H9 (cell line): ENCODE measurements around the gene ITPA. TPM values are rescaled to one million over a fixed set of nuclear protein-coding genes. Genes with fewer than 3 reads are reported as not detected.

Experiments
- DNase-seq: peaks from one replicate; pipeline ENCODE4 v3.0.0-alpha.2; 2017
- H2AFZ ChIP-seq: one replicate; pipeline ENCODE4 v1.6.1; 2013; ENCODE audit warnings: mild to moderate bottlenecking, low read length, control low read depth, moderate library complexity
- H2AK5ac ChIP-seq: 2 replicates; pipeline ENCODE4 v1.6.1; 2013; ENCODE audit warnings: low read length, control low read depth, mixed read lengths; ENCODE audit not compliant: insufficient read length
- H2BK120ac ChIP-seq: one replicate; pipeline ENCODE4 v1.6.1; 2013; ENCODE audit warnings: low read depth, mild to moderate bottlenecking, low read length, control low read depth, inconsistent platforms; ENCODE audit not compliant: poor library complexity, severe bottlenecking
- H2BK12ac ChIP-seq: 2 replicates; pipeline ENCODE4 v1.6.1; 2013; ENCODE audit warnings: low read length, control low read depth, mixed read lengths, low read depth; ENCODE audit not compliant: insufficient read length
- H2BK15ac ChIP-seq: 2 replicates; pipeline ENCODE4 v1.6.1; 2013; ENCODE audit warnings: low read depth, low read length, control low read depth
- H2BK20ac ChIP-seq: one replicate; pipeline ENCODE4 v1.6.1; 2013; ENCODE audit warnings: low read depth, mild to moderate bottlenecking, low read length, control low read depth, inconsistent platforms; ENCODE audit not compliant: poor library complexity, severe bottlenecking
- H2BK5ac ChIP-seq: 2 replicates; pipeline ENCODE4 v1.6.1; 2013; ENCODE audit warnings: low read length, control low read depth, mixed read lengths; ENCODE audit not compliant: insufficient read length
- H3K14ac ChIP-seq: 2 replicates; pipeline ENCODE4 v1.6.1; 2013; ENCODE audit warnings: low read length, control low read depth; ENCODE audit not compliant: insufficient read depth
- H3K18ac ChIP-seq: 2 replicates; pipeline ENCODE4 v1.6.1; 2013; ENCODE audit warnings: low read depth, mild to moderate bottlenecking, mixed read lengths, low read length, control low read depth; ENCODE audit not compliant: insufficient read length
- H3K23ac ChIP-seq: 2 replicates; pipeline ENCODE4 v1.6.1; 2013; ENCODE audit warnings: low read length, control low read depth, mixed read lengths, low read depth; ENCODE audit not compliant: insufficient read length
- H3K23me2 ChIP-seq: 2 replicates; pipeline ENCODE4 v1.6.1; 2013; ENCODE audit warnings: low read depth, mild to moderate bottlenecking, mixed read lengths, low read length, control low read depth; ENCODE audit not compliant: insufficient read length, poor library complexity, severe bottlenecking
- H3K27ac ChIP-seq: 2 replicates; pipeline ENCODE4 v1.5.1; 2013; ENCODE audit warnings: low read length, control low read depth, mixed read lengths, low read depth; ENCODE audit not compliant: insufficient read length
- H3K27me3 ChIP-seq: 2 replicates; pipeline ENCODE4 v1.6.1; 2013; ENCODE audit warnings: low read length, control low read depth, inconsistent platforms; ENCODE audit not compliant: insufficient read depth
- H3K4ac ChIP-seq: 2 replicates; pipeline ENCODE4 v1.6.1; 2013; ENCODE audit warnings: low read depth, mild to moderate bottlenecking, control low read depth, inconsistent platforms, low read length, moderate library complexity
- H3K4me1 ChIP-seq: 2 replicates; pipeline ENCODE4 v1.6.1; 2013; ENCODE audit warnings: low read length, control low read depth, inconsistent platforms; ENCODE audit not compliant: insufficient read depth
- H3K4me2 ChIP-seq: 2 replicates; pipeline ENCODE4 v1.6.1; 2013; ENCODE audit warnings: low read length, control low read depth, mixed read lengths; ENCODE audit not compliant: insufficient read length, insufficient read depth
- H3K56ac ChIP-seq: 2 replicates; pipeline ENCODE4 v1.6.1; 2013; ENCODE audit warnings: low read depth, mild to moderate bottlenecking, mixed read lengths, low read length, control low read depth; ENCODE audit not compliant: insufficient read length
- H3K79me1 ChIP-seq: 2 replicates; pipeline ENCODE4 v1.6.1; 2013; ENCODE audit warnings: low read depth, mild to moderate bottlenecking, moderate library complexity, low read length, control low read depth, inconsistent platforms; ENCODE audit not compliant: insufficient read depth, poor library complexity, severe bottlenecking
- H3K79me2 ChIP-seq: 2 replicates; pipeline ENCODE4 v1.6.1; 2013; ENCODE audit warnings: low read length, control low read depth, inconsistent platforms; ENCODE audit not compliant: insufficient read depth
- H3K9ac ChIP-seq: 2 replicates; pipeline ENCODE4 v1.6.1; 2013; ENCODE audit warnings: low read length, control low read depth, mixed read lengths; ENCODE audit not compliant: insufficient read length; ENCODE audit errors: extremely low read depth
- H3K9me3 ChIP-seq: one replicate; pipeline ENCODE4 v1.6.1; 2013; ENCODE audit warnings: low read depth, low read length, inconsistent platforms; ENCODE audit not compliant: control insufficient read depth
- H3T11ph ChIP-seq: one replicate; pipeline ENCODE4 v1.6.1; 2013; ENCODE audit warnings: mild to moderate bottlenecking, low read length, control low read depth, inconsistent platforms
- H4K20me1 ChIP-seq: one replicate; pipeline ENCODE4 v1.6.1; 2013; ENCODE audit not compliant: control insufficient read depth, insufficient read length, insufficient read depth
- H4K5ac ChIP-seq: 2 replicates; pipeline ENCODE4 v1.6.1; 2013; ENCODE audit warnings: low read depth, mild to moderate bottlenecking, mixed read lengths, low read length, control low read depth; ENCODE audit not compliant: insufficient read length
- H4K8ac ChIP-seq: replicated peaks from 2 replicates; pipeline ENCODE4 v1.6.1; 2013; ENCODE audit warnings: low read length, control low read depth, mixed read lengths, low read depth; ENCODE audit not compliant: insufficient read length
- H4K91ac ChIP-seq: 2 replicates; pipeline ENCODE4 v1.6.1; 2013; ENCODE audit warnings: low read depth, mild to moderate bottlenecking, moderate library complexity, mixed read lengths, low read length, control low read depth; ENCODE audit not compliant: insufficient read length
- H3K27ac Mint-ChIP-seq, 3 experiments: 2 replicates in 2 of 3; 3 replicates in 1 of 3; pipeline ENCODE4 v1.8.0; 2020 to 2021; ENCODE audit warnings: mixed read lengths in 3 of 3, mild to moderate bottlenecking in 1 of 3, moderate library complexity in 1 of 3
- H3K27me3 Mint-ChIP-seq: 2 replicates; pipeline ENCODE4 v1.8.0; 2021; ENCODE audit warnings: low read depth, mild to moderate bottlenecking, moderate library complexity, mixed read lengths
- H3K36me3 Mint-ChIP-seq, 3 experiments: 2 replicates in 2 of 3; 3 replicates in 1 of 3; pipeline ENCODE4 v1.8.0; 2020 to 2021; ENCODE audit warnings: low read depth in 3 of 3, mixed read lengths in 3 of 3; ENCODE audit not compliant: insufficient read depth in 1 of 3
- H3K4me1 Mint-ChIP-seq, 2 experiments: 2 replicates each; pipeline ENCODE4 v1.8.0; 2020; ENCODE audit warnings: mixed read lengths in 2 of 2
- H3K4me3 Mint-ChIP-seq, 2 experiments: 2 replicates in 1 of 2; 3 replicates in 1 of 2; pipeline ENCODE4 v1.8.0; 2020 to 2021; ENCODE audit warnings: mild to moderate bottlenecking in 2 of 2, mixed read lengths in 2 of 2, moderate library complexity in 1 of 2
- H3K9me3 Mint-ChIP-seq, 2 experiments: 2 replicates in 1 of 2; 3 replicates in 1 of 2; pipeline ENCODE4 v1.8.0; 2020; ENCODE audit warnings: mild to moderate bottlenecking in 2 of 2, mixed read lengths in 2 of 2, moderate library complexity in 1 of 2
- WGBS: extraction: QIAGEN DNeasy Blood & Tissue Kit; methylation state at CpG from one replicate; pipeline ENCODE4 v1.1.7; 2013; ENCODE audit warnings: missing lambda C conversion rate, low lambda C conversion rate, mixed read lengths; ENCODE audit not compliant: insufficient read length; ENCODE audit errors: extremely low coverage; 5-methylcytosine and 5-hydroxymethylcytosine counted together
- total RNA-seq: library from RNA; stranded (reverse); gene quantifications from 2 replicates; pipeline ENCODE4 v1.2.1, GENCODE V29; 2021
- TF ChIP-seq, protein P1 (sequence below): fragments of 200-600 bp; sonication (generic); conservative IDR thresholded peaks from 3 replicates; pipeline ENCODE4 v1.8.0; 2021; ENCODE audit warnings: antibody characterized with exemption, mild to moderate bottlenecking

Gene ITPA
- total RNA-seq, 1 experiment from 2014 or later = 74.5 TPM

DNA sequence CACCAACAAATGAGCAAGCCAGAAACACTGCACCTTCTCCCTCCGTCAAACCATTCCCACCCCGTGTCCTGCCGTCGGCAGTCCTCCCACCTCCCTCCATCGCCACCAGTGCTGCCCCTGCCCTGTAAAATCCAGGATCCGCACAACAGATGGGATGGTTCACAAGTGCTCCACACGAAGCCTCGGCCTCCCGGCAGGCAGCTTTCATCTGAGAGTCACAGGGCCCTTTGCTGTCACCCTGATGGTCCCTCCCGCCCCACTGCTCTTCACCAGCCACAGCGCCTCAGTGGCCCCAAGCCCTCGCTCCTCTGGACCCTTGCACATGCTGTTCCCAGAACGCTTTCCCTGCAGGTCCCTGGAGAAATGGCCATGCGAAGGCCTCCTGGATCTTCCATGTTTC lies 17.6 kb downstream of the ITPA start:
- Histone ChIP-seq H2BK12ac (no peak overlapping the region), H4K5ac (no peak overlapping the region), H2AFZ (no peak overlapping the region), H2BK5ac (no peak overlapping the region), H2BK15ac (no peak overlapping the region), H3K79me1 (no peaks in the 10 kb centered on the region), H4K20me1 (no peaks in the 10 kb centered on the region), H3K4me2 (no peak overlapping the region), H4K8ac (no peak overlapping the region), H3K9me3 (no peaks in the 10 kb centered on the region), H2BK120ac (no peak overlapping the region), H3K79me2 (no peaks in the 10 kb centered on the region), H3K4ac (no peak overlapping the region), H3T11ph (no peak overlapping the region), H2AK5ac (no peak overlapping the region), H4K91ac (no peak overlapping the region), H3K14ac (no peak overlapping the region), H3K18ac (no peak overlapping the region), H3K9ac (no peak overlapping the region), H3K27ac (no peak overlapping the region), H3K56ac (no peak overlapping the region), H2BK20ac (no peak overlapping the region), H3K23ac (no peak overlapping the region), H3K27me3 (no peaks in the 10 kb centered on the region), H3K23me2 (no peaks in the 10 kb centered on the region), H3K4me1 (no peaks in the 10 kb centered on the region)
- no peaks in the 10 kb centered on the region for H3K27me3 Mint-ChIP-seq
- peaks cover 4 to 40% (median 8%) of the 10 kb centered on the region in 3 experiments; a peak in 4 of 7 replicates for H3K36me3 Mint-ChIP-seq
- no peak for DNase-seq
- no peak overlapping the region; a peak in 1 of 5 replicates for H3K4me3 Mint-ChIP-seq
- TF ChIP-seq, protein P1, sequence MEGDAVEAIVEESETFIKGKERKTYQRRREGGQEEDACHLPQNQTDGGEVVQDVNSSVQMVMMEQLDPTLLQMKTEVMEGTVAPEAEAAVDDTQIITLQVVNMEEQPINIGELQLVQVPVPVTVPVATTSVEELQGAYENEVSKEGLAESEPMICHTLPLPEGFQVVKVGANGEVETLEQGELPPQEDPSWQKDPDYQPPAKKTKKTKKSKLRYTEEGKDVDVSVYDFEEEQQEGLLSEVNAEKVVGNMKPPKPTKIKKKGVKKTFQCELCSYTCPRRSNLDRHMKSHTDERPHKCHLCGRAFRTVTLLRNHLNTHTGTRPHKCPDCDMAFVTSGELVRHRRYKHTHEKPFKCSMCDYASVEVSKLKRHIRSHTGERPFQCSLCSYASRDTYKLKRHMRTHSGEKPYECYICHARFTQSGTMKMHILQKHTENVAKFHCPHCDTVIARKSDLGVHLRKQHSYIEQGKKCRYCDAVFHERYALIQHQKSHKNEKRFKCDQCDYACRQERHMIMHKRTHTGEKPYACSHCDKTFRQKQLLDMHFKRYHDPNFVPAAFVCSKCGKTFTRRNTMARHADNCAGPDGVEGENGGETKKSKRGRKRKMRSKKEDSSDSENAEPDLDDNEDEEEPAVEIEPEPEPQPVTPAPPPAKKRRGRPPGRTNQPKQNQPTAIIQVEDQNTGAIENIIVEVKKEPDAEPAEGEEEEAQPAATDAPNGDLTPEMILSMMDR = no peak
- WGBS = no CpG with 5 or more reads among the region's 14 CpGs
- H3K9me3 Mint-ChIP-seq = no peaks in the 10 kb centered on the region
- no peaks in the 10 kb centered on the region for H3K4me1 Mint-ChIP-seq
- H3K27ac Mint-ChIP-seq = peak overlapping the region in 1 of 3 experiments; percentile 58; a peak in 1 of 7 replicates
